HG02759 (cell line): ENCODE data around the gene NOTCH3.
A peak's percentile ranks its signal among the peaks of the same experiment; 100 is the strongest.

Experiments
- ATAC-seq: cut with Tn5 transposase; IDR thresholded peaks from one replicate; pipeline ENCODE4 v1.9.1; 2021; ENCODE audit warnings: mild to moderate bottlenecking, moderate library complexity; ENCODE audit not compliant: unreplicated experiment

NOTCH3 gene

GRCh38 chr19:15197275-15197941 is 3.4 kb downstream of the NOTCH3 start:
- ATAC-seq = no peak

- ATAC-seq = no peak
Observed at GRCh38 chr19:15196360-15197005, 4.3 kb downstream of the NOTCH3 start.

GRCh38 chr19:15195371-15196334 is 5.1 kb downstream of the NOTCH3 start:
- no peak for ATAC-seq

- no peak for ATAC-seq
Observed at GRCh38 chr19:15194938-15195337, 5.9 kb downstream of the NOTCH3 start.

GRCh38 chr19:15191982-15192381 is 8.8 kb downstream of the NOTCH3 start:
- ATAC-seq = no peak

GRCh38 chr19:15191514-15191913 is 9.3 kb downstream of the NOTCH3 start:
- no peak for ATAC-seq

- no peak for ATAC-seq
Observed at GRCh38 chr19:15188851-15189250, 11.9 kb downstream of the NOTCH3 start.

GRCh38 chr19:15187026-15188007 is 13.5 kb downstream of the NOTCH3 start:
- no peak for ATAC-seq

- ATAC-seq = no peak
Observed at GRCh38 chr19:15185188-15185587, 15.6 kb downstream of the NOTCH3 start.

- ATAC-seq = no peak
Observed at GRCh38 chr19:15184776-15185175, 16.0 kb downstream of the NOTCH3 start.

GRCh38 chr19:15181394-15181793 is 19.4 kb downstream of the NOTCH3 start:
- ATAC-seq = no peak

- ATAC-seq = no peak
Observed at GRCh38 chr19:15180451-15181390, 20.1 kb downstream of the NOTCH3 start.

- ATAC-seq = no peak
Observed at GRCh38 chr19:15178629-15179308, 22.0 kb downstream of the NOTCH3 start.

- ATAC-seq = peak; percentile 71
Observed at GRCh38 chr19:15177269-15178116, 23.3 kb downstream of the NOTCH3 start.

- no peak for ATAC-seq
Observed at GRCh38 chr19:15175609-15176008, 25.2 kb downstream of the NOTCH3 start.

GRCh38 chr19:15173746-15174404 is 26.9 kb downstream of the NOTCH3 start:
- no peak for ATAC-seq

GRCh38 chr19:15170345-15170744 is 30.4 kb downstream of the NOTCH3 start:
- ATAC-seq = no peak
